Spleen (tissue), 7 donors: ENCODE data around the gene CNTNAP2.

ENCODE experiments used
- CTCF ChIP-seq, 11 experiments: fragments of 200-600 bp in 7 of 11; fragments of 450-650 bp in 4 of 11; sonication (generic) in 4 of 11; IDR thresholded peaks in 8 of 11; conservative IDR thresholded peaks in 3 of 11; 1 replicate in 7 of 11; 2 replicates in 4 of 11; pipeline versions ENCODE4 v1.4.0 to v1.8.0; 2016 to 2021; ENCODE audit warnings: antibody characterized with exemption in 11 of 11, inconsistent platforms in 4 of 11, mild to moderate bottlenecking in 1 of 11
- POLR2A ChIP-seq, 3 donors: fragments of 450-650 bp; IDR thresholded peaks; one replicate each; pipeline ENCODE4 v1.5.1; 2017; ENCODE audit warnings: antibody characterized with exemption in 3 of 3, mild to moderate bottlenecking in 1 of 3
- POLR2AphosphoS5 ChIP-seq, 3 donors: sonication (generic); formaldehyde crosslinking; IDR thresholded peaks; one replicate each; pipeline ENCODE4 v1.5.1; 2017; ENCODE audit warnings: antibody characterized with exemption in 3 of 3
- donor health status: DM: no; HTN: no; CAD: no; lungs with moderate emphysema.
- donor health status: DM: no; HTN: no; CAD: no.
- donor health status: DM: no; HTN: no; CAD: no.

DNA sequence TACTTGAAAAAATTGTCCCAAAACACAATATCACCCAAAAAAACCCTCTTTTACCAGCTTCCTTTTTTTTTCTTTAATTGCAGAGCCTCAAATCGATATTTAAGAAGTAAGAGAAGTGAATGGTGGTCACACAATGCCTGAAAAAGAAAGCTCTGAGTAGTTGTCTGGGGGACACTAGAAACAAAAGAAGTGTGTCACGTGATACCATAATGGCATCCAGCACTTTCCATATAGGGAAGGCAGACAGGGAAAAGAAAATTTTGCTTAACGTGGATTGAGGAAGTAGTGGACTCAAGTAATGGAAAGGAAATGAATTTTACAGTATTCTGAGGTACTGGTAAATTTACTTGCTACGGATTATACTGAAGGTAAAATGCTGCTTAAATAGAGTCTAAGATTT, 1708.1 kb downstream of the CNTNAP2 start:
- TF ChIP-seq CTCF (IDR thresholded peaks at IDR 0.05 in 8 of 11, conservative IDR thresholded peaks at IDR 0.05 in 3 of 11): no peak
- no peak for TF ChIP-seq POLR2A (IDR thresholded peaks at IDR 0.05)
- TF ChIP-seq POLR2AphosphoS5 (IDR thresholded peaks at IDR 0.05): no peak
